GM12878 (cell line): ENCODE results near the gene GPR152. TPM values are rescaled to one million over a fixed set of nuclear protein-coding genes. Genes with fewer than 3 reads are reported as not detected.

ENCODE experiments used
- ATAC-seq: fragments of 200-7000 bp; cut with Tn5 transposase; 3 replicates; pipeline ENCODE4 v1.9.1; 2020; ENCODE audit warnings: mild to moderate bottlenecking, moderate library complexity
- BruUV-seq: library from RNA; stranded (reverse); fragments of 400-500 nt; replicated peaks from 2 replicates; lab custom pipeline; 2021; lab: Mats Ljungman, UMichigan
- CTCF ChIA-PET: fragments of 300-600 bp; sonication (Branson Sonifier 250); formaldehyde crosslinking; extraction: SDS; loops from one replicate; lab custom pipeline; 2021; ENCODE audit warnings: inconsistent platforms; lab: Yijun Ruan, JAX
- POLR2A ChIA-PET: fragments of 350-600 bp; formaldehyde crosslinking; extraction: SDS; loops from one replicate; lab custom pipeline; 2021; ENCODE audit warnings: inconsistent platforms; lab: Charles Lee
- RAD21 ChIA-PET: fragments of 300-600 bp; sonication (Branson Sonifier 250); formaldehyde crosslinking; loops from one replicate; lab custom pipeline; 2023; ENCODE audit warnings: antibody characterized with exemption; ENCODE audit not compliant: unreplicated experiment; lab: Charles Lee
- SMC1A ChIA-PET: fragments of 300-600 bp; sonication (Branson Sonifier 250); formaldehyde crosslinking; loops from one replicate; lab custom pipeline; 2023; ENCODE audit not compliant: unreplicated experiment, uncharacterized antibody; lab: Charles Lee
- DNase-seq: peaks from one replicate; pipeline ENCODE4 v3.0.0-alpha.2; 2011; ENCODE audit warnings: low read depth, low spot score
- FAIRE-seq: peaks from 3 replicates; lab custom pipeline; 2011; peaks lifted over from hg19 to GRCh38; lab: Jason Lieb, UNC
- H2AFZ ChIP-seq: 2 replicates; pipeline ENCODE4 v1.6.0; 2011; ENCODE audit warnings: low read depth, low read length, control low read depth; ENCODE audit not compliant: control insufficient read depth
- H3K27ac ChIP-seq: 2 replicates; pipeline ENCODE4 v1.5.1; 2011; ENCODE audit warnings: control low read depth; ENCODE audit not compliant: control insufficient read depth, insufficient read depth
- H3K27me3 ChIP-seq, 2 experiments: replicated peaks in 1 of 2; 2 replicates each; pipeline versions ENCODE4 v1.6.0 to v1.6.1; 2011; ENCODE audit warnings: low read length in 1 of 2; ENCODE audit not compliant: control insufficient read depth in 2 of 2, insufficient read depth in 2 of 2
- H3K36me3 ChIP-seq, 2 experiments: 2 replicates each; pipeline ENCODE4 v1.5.1; 2011; ENCODE audit warnings: low read length in 1 of 2; ENCODE audit not compliant: control insufficient read depth in 2 of 2, insufficient read depth in 2 of 2
- H3K4me1 ChIP-seq: 2 replicates; pipeline ENCODE4 v1.6.1; 2011; ENCODE audit warnings: mild to moderate bottlenecking, low read length, moderate library complexity, mixed read lengths; ENCODE audit not compliant: control insufficient read depth, insufficient read depth
- H3K4me2 ChIP-seq: 2 replicates; pipeline ENCODE4 v1.6.0; 2011; ENCODE audit warnings: control low read depth; ENCODE audit not compliant: control insufficient read depth, insufficient read depth
- H3K4me3 ChIP-seq: fragments of 200-600 bp; sonication (generic); 2 replicates; pipeline ENCODE4 v1.5.1; 2016
- H3K79me2 ChIP-seq: 2 replicates; pipeline ENCODE4 v1.6.0; 2011; ENCODE audit warnings: low read length; ENCODE audit not compliant: control insufficient read depth, insufficient read depth
- H3K9ac ChIP-seq: 2 replicates; pipeline ENCODE4 v1.8.0; 2011; ENCODE audit warnings: low read length, control low read depth, mixed read lengths; ENCODE audit not compliant: control insufficient read depth, insufficient read depth
- H3K9me3 ChIP-seq: replicated peaks from 3 replicates; pipeline ENCODE4 v1.5.1; 2011; ENCODE audit warnings: mild to moderate bottlenecking, low read length; ENCODE audit not compliant: control insufficient read depth, insufficient read depth
- H4K20me1 ChIP-seq: 2 replicates; pipeline ENCODE4 v1.6.0; 2011; ENCODE audit not compliant: control insufficient read depth, insufficient read depth
- CREM ChIP-seq: IDR thresholded peaks from 2 replicates; pipeline ENCODE4 v1.6.1; 2014; ENCODE audit warnings: antibody characterized with exemption, low read depth
- MEF2A ChIP-seq: IDR thresholded peaks from 2 replicates; pipeline ENCODE4 v1.6.1; 2011; ENCODE audit warnings: low read depth, mild to moderate bottlenecking, low read length, moderate library complexity; ENCODE audit not compliant: insufficient read depth
- NR2C1 ChIP-seq: fragments of 450-650 bp; IDR thresholded peaks from 2 replicates; pipeline ENCODE4 v1.6.1; 2017; ENCODE audit warnings: antibody characterized with exemption, mild to moderate bottlenecking, moderate library complexity
- POLR2AphosphoS5 ChIP-seq: IDR thresholded peaks from 2 replicates; pipeline ENCODE4 v1.6.1; 2011; ENCODE audit warnings: mild to moderate bottlenecking, low read length, inconsistent platforms
- RCOR1 ChIP-seq: conservative IDR thresholded peaks from 2 replicates; pipeline ENCODE4 v1.6.1; 2012; ENCODE audit warnings: low read depth, low read length, improper control_type of control experiment
- SMAD1 ChIP-seq: fragments of 450-650 bp; IDR thresholded peaks from 2 replicates; pipeline ENCODE4 v1.6.1; 2018; ENCODE audit warnings: mild to moderate bottlenecking, low read depth; ENCODE audit not compliant: partially characterized antibody
- SMC3 ChIP-seq: IDR thresholded peaks from 2 replicates; pipeline ENCODE4 v1.6.1; 2011; ENCODE audit warnings: low read length, improper control_type of control experiment, borderline replicate concordance
- TAF1 ChIP-seq: IDR thresholded peaks from 2 replicates; pipeline ENCODE4 v1.6.1; 2011; ENCODE audit warnings: mild to moderate bottlenecking, low read depth, low read length, borderline replicate concordance
- WGBS: methylation state at CpG from one replicate; pipeline ENCODE4 v1.1.6; 2016; ENCODE audit warnings: low lambda C conversion rate; ENCODE audit not compliant: insufficient replicate concordance, insufficient coverage; ENCODE audit errors: missing lambda C conversion rate; 5-methylcytosine and 5-hydroxymethylcytosine counted together
- in situ Hi-C: fragments of 300-500 bp; cut with MboI; formaldehyde crosslinking; loops from 9 replicates; pipeline ENCODE4 v1.14.3; 2018; ENCODE audit warnings: mixed read lengths
- intact Hi-C: fragments of 100-400 bp; cut with micrococcal nuclease; formaldehyde crosslinking; loops from one replicate; pipeline ENCODE4 v1.14.2; 2022; ENCODE audit not compliant: unreplicated experiment
- polyA plus RNA-seq, 11 experiments: library from polyadenylated mRNA; depleted of rRNA in 4 of 11; unstranded in 6 of 11; stranded (reverse) in 5 of 11; fragments of >200 nt; fragmentation: Nextera tagmentation in 4 of 11; fragmentation: Illumina TruSeq in 1 of 11; extraction: Ambion mirVana in 4 of 11; extraction: Trizol in 1 of 11; gene quantifications; 1 replicate in 1 of 11; 2 replicates in 10 of 11; pipeline versions ENCODE4 v1.2.1 to v1.2.3, GENCODE V29; 2011 to 2016; ENCODE audit warnings: inconsistent platforms in 2 of 11, missing spikeins in 2 of 11, low read depth in 1 of 11
- total RNA-seq, 4 experiments: library from RNA; depleted of rRNA in 3 of 4; stranded (reverse); fragments of >200 nt in 3 of 4; fragmentation: Illumina TruSeq in 1 of 4; extraction: Trizol in 1 of 4; gene quantifications; 2 replicates each; pipeline versions ENCODE4 v1.2.1 to v1.2.3, GENCODE V29; 2013 to 2021
- TF ChIP-seq, protein P1 (sequence below): fragments of 450-650 bp; IDR thresholded peaks from 2 replicates; pipeline ENCODE4 v1.6.1; 2017; ENCODE audit warnings: low read depth, mild to moderate bottlenecking, moderate library complexity
- TF ChIP-seq, protein P2 (sequence below): IDR thresholded peaks from 2 replicates; pipeline ENCODE4 v1.6.1; 2011; ENCODE audit warnings: low read depth, mild to moderate bottlenecking, low read length, moderate library complexity, borderline replicate concordance; ENCODE audit errors: extremely low read depth
- TF ChIP-seq, protein P3 (sequence below): fragments of 450-650 bp; IDR thresholded peaks from 2 replicates; pipeline ENCODE4 v1.6.1; 2016; ENCODE audit warnings: mild to moderate bottlenecking

The GPR152 gene
- total and polyA plus RNA-seq, 10 of the 15 experiments (the other 5 are each of a cell fraction or from before 2014, with no cell fraction given): not detected

DNA sequence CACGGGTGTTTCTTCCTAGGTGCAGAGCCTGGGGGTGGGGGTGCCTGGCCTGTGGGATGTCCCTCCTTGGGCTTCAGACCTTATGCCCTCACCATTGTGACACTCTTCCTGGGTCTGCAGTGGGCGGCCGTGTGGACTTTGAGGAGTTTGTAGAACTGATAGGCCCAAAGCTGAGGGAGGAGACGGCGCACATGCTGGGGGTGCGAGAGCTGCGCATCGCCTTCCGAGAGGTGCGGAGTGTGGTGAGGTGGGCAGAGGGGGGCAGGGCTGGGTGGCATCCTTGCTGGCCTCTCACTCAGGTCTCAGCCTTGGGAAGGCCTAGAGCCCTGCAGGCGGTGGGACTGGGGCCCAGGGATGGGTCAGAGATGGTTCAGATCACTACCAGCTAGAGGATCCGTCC, 4.9 kb upstream of the GPR152 start:
- no TSS peak for BruUV-seq
- H3K9ac ChIP-seq: no peak overlapping the region
- peaks cover 19% of the 10 kb centered on the region for H3K4me1 ChIP-seq

More for the DNA sequence above, 4.9 kb upstream of the GPR152 start:
- FAIRE-seq (no peak), ATAC-seq (no peak), DNase-seq (no peak)
- Histone ChIP-seq H2AFZ (no peak overlapping the region), H3K27me3 (no peaks in the 10 kb centered on the region), H3K36me3 (no peaks in the 10 kb centered on the region), H3K4me2 (no peak overlapping the region), H3K79me2 (no peaks in the 10 kb centered on the region), H3K27ac (no peak overlapping the region), H4K20me1 (no peaks in the 10 kb centered on the region), H3K4me3 (no peak overlapping the region), H3K9me3 (no peaks in the 10 kb centered on the region)
- WGBS: 83% methylated on average over 11 of the region's 12 CpGs
- SMC1A ChIA-PET: interaction anchor here (2.2 kb wide), 1 partner anchor 11 kb away, joined by 7 read pairs; no protein-coding TSS in a partner anchor
- CTCF ChIA-PET: interaction anchor here (1.5 kb wide), 1 partner anchor 11 kb away, joined by 4 read pairs; no protein-coding TSS in a partner anchor
- RAD21 ChIA-PET: no interaction called here
- TF ChIP-seq RCOR1: no peak
- no peak for TF ChIP-seq POLR2AphosphoS5
- TF ChIP-seq, protein P1, sequence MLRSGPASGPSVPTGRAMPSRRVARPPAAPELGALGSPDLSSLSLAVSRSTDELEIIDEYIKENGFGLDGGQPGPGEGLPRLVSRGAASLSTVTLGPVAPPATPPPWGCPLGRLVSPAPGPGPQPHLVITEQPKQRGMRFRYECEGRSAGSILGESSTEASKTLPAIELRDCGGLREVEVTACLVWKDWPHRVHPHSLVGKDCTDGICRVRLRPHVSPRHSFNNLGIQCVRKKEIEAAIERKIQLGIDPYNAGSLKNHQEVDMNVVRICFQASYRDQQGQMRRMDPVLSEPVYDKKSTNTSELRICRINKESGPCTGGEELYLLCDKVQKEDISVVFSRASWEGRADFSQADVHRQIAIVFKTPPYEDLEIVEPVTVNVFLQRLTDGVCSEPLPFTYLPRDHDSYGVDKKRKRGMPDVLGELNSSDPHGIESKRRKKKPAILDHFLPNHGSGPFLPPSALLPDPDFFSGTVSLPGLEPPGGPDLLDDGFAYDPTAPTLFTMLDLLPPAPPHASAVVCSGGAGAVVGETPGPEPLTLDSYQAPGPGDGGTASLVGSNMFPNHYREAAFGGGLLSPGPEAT: no peak
- TF ChIP-seq NR2C1: no peak
- TF ChIP-seq, protein P2, sequence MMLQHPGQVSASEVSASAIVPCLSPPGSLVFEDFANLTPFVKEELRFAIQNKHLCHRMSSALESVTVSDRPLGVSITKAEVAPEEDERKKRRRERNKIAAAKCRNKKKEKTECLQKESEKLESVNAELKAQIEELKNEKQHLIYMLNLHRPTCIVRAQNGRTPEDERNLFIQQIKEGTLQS: no peak
- TF ChIP-seq CREM: no peak
- TF ChIP-seq SMAD1: no peak
- TF ChIP-seq, protein P3, sequence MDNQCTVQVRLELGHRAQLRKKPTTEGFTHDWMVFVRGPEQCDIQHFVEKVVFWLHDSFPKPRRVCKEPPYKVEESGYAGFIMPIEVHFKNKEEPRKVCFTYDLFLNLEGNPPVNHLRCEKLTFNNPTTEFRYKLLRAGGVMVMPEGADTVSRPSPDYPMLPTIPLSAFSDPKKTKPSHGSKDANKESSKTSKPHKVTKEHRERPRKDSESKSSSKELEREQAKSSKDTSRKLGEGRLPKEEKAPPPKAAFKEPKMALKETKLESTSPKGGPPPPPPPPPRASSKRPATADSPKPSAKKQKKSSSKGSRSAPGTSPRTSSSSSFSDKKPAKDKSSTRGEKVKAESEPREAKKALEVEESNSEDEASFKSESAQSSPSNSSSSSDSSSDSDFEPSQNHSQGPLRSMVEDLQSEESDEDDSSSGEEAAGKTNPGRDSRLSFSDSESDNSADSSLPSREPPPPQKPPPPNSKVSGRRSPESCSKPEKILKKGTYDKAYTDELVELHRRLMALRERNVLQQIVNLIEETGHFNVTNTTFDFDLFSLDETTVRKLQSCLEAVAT: no peak
- TF ChIP-seq TAF1: no peak
- no peak for TF ChIP-seq MEF2A
- no peak for TF ChIP-seq SMC3
- intact Hi-C loops: no loop called here
- in situ Hi-C loops: no loop called here
- POLR2A ChIA-PET: interaction anchor here (1.3 kb wide), 1 partner anchor 10 kb away, joined by 3 read pairs; no protein-coding TSS in a partner anchor
